SH-SY5Y (cell line): ENCODE results near the gene GALNS.

Experiments
- GATA2 ChIP-seq: IDR thresholded peaks from 2 replicates; pipeline ENCODE4 v1.6.1; 2011; ENCODE audit warnings: mild to moderate bottlenecking, low read depth, low read length
- GATA3 ChIP-seq: IDR thresholded peaks from 2 replicates; pipeline ENCODE4 v1.6.1; 2011; ENCODE audit warnings: low read depth, mild to moderate bottlenecking, low read length, moderate library complexity

DNA sequence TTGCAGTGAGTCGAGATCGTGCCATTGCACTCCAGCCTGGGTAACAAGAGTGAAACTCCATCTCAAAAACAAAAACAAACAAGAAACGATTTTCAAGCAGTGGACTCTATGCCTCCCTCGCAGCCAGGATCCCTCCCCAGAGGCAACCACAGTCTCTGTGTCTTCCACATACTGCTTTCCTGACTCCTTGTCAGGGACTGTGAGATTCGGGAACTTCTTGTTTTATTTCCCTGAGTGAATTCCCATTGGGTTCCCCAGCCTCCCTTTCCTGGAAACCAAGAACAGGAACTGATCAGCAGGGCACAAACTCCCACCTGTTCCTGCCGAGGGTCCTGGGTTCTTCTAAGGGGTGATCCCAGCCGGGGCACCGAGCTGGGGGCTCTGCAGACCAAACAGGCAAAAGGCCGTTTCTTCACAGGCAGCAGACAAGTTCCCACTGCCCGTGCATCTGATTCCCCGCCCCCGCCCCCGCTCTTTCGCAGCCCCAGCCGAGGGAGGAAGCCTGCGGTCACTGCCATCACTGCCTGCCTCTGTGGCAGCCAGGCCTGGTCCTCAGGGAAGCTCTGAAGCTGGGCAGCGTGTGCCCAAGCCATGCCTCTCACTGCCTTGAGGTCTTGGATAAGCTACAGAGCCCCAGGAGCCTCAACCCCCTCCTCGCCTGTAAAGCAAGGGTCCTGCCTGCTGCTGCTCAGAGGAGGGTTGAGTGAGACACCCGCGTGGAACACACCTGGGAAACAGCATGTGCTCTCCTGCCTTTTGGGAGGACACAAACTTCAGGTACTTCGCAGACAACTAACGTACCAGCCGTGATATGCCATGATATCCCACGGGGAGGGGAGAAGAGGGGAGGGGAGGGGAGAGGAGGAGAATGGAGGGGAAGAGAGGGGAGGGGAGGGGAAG, 66.2 kb downstream of the GALNS start:
- no peak for TF ChIP-seq GATA2
- no peak for TF ChIP-seq GATA3
